Natural killer cell (primary cell): Measurements from ENCODE around the gene OSBPL6. TPM values are rescaled to one million over a fixed set of nuclear protein-coding genes. Genes with fewer than 3 reads are reported as not detected.

Experiments used
- ATAC-seq, 3 donors: fragments of 150-1000 bp in 2 of 3; fragments of 200-7000 bp in 1 of 3; cut with Tn5 transposase; 1 replicate in 1 of 3; 2 replicates in 2 of 3; pipeline ENCODE4 v1.10.0; 2021; ENCODE audit warnings: mild to moderate bottlenecking in 2 of 3, moderate library complexity in 2 of 3
- DNase-seq, 2 donors: peaks; one replicate each; pipeline versions ENCODE4 v3.0.0 to v3.0.0-alpha.2; 2013 to 2021; ENCODE audit warnings: mixed read lengths in 1 of 2
- H3K27ac ChIP-seq: one replicate; pipeline ENCODE4 v1.5.1; 2013; ENCODE audit warnings: mild to moderate bottlenecking, low read length
- H3K27me3 ChIP-seq: one replicate; pipeline ENCODE4 v1.6.1; 2013; ENCODE audit warnings: low read length; ENCODE audit not compliant: control insufficient read depth, insufficient read depth
- H3K36me3 ChIP-seq: one replicate; pipeline ENCODE4 v1.6.1; 2013; ENCODE audit warnings: low read length; ENCODE audit not compliant: control insufficient read depth, insufficient read depth
- H3K4me1 ChIP-seq: one replicate; pipeline ENCODE4 v1.6.1; 2013; ENCODE audit warnings: low read length; ENCODE audit not compliant: control insufficient read depth, insufficient read depth
- H3K4me3 ChIP-seq: one replicate; pipeline ENCODE4 v1.5.1; 2013; ENCODE audit warnings: low read length
- H3K9me3 ChIP-seq: one replicate; pipeline ENCODE4 v1.6.1; 2013; ENCODE audit warnings: low read length; ENCODE audit not compliant: control insufficient read depth, insufficient read depth
- H3K27ac Mint-ChIP-seq, 2 donors: one replicate each; pipeline ENCODE4 v1.8.0; 2022; ENCODE audit warnings: mild to moderate bottlenecking in 2 of 2, mixed read lengths in 2 of 2, moderate library complexity in 1 of 2
- H3K27me3 Mint-ChIP-seq, 2 donors: one replicate each; pipeline ENCODE4 v1.8.0; 2022; ENCODE audit warnings: low read depth in 2 of 2, mixed read lengths in 2 of 2
- H3K36me3 Mint-ChIP-seq: one replicate; pipeline ENCODE4 v1.8.0; 2022; ENCODE audit warnings: mixed read lengths
- H3K4me1 Mint-ChIP-seq, 2 donors: one replicate each; pipeline ENCODE4 v1.8.0; 2022; ENCODE audit warnings: mixed read lengths in 2 of 2
- H3K4me3 Mint-ChIP-seq: one replicate; pipeline ENCODE4 v1.8.0; 2022; ENCODE audit warnings: mild to moderate bottlenecking, moderate library complexity, mixed read lengths
- H3K9me3 Mint-ChIP-seq, 2 donors: one replicate each; pipeline ENCODE4 v1.8.0; 2022; ENCODE audit warnings: mixed read lengths in 2 of 2
- CTCF ChIP-seq: fragments of 200-600 bp; IDR thresholded peaks from one replicate; pipeline ENCODE4 v1.8.0; 2022; ENCODE audit warnings: antibody characterized with exemption
- WGBS: methylation state at CpG from one replicate; pipeline ENCODE4 v1.1.7; 2013; ENCODE audit warnings: missing lambda C conversion rate; ENCODE audit not compliant: insufficient coverage; 5-methylcytosine and 5-hydroxymethylcytosine counted together
- intact Hi-C: fragments of 100-400 bp; cut with micrococcal nuclease; formaldehyde crosslinking; loops from one replicate; pipeline ENCODE4 v1.14.2; 2022
- total RNA-seq, 4 donors: library from RNA; stranded (reverse); fragments of 120-200 nt in 1 of 4; gene quantifications; one replicate each; pipeline versions ENCODE4 v1.2.3 to v1.2.4, GENCODE V29; 2013 to 2022

OSBPL6 gene
- total RNA-seq, 3 donors from 2014 or later (not counting 1 experiment from before 2014, with no cell fraction given) = not detected

- H3K27me3 ChIP-seq = no peaks in the 10 kb centered on the region
- no peaks in the 10 kb centered on the region for H3K4me1 ChIP-seq
- H3K36me3 ChIP-seq = no peaks in the 10 kb centered on the region
- no peak for TF ChIP-seq CTCF
- Mint-ChIP-seq H3K9me3 (no peaks in the 10 kb centered on the region), H3K27me3 (peaks cover 0 to 9% of the 10 kb centered on the region in 2 donors), H3K4me1 (no peaks in the 10 kb centered on the region), H3K27ac (no peak overlapping the region), H3K36me3 (no peaks in the 10 kb centered on the region), H3K4me3 (no peak overlapping the region)
- no peak overlapping the region for H3K27ac ChIP-seq
- no peaks in the 10 kb centered on the region for H3K9me3 ChIP-seq
- intact Hi-C loops = no loop called here
- H3K4me3 ChIP-seq = no peak overlapping the region
- DNase-seq (no peak), ATAC-seq (no peak)
- WGBS = 91% methylated on average over 2 of the region's 2 CpGs
These were observed 170.8 kb downstream of the OSBPL6 start for GRCh38 chr2:178365116-178365515.

GRCh38 chr2:178366412-178366811, 172.1 kb downstream of the OSBPL6 start:
- no CpG with 5 or more reads among the region's 4 CpGs for WGBS
- H3K4me1 Mint-ChIP-seq = no peaks in the 10 kb centered on the region
- no peak overlapping the region for H3K27ac ChIP-seq
- ATAC-seq (no peak), DNase-seq (no peak)
- H3K4me3 Mint-ChIP-seq = no peak overlapping the region
- intact Hi-C loops = no loop called here
- no peaks in the 10 kb centered on the region for H3K4me1 ChIP-seq
- no peaks in the 10 kb centered on the region for H3K27me3 ChIP-seq
- H3K27me3 Mint-ChIP-seq = peaks cover 0 to 9% of the 10 kb centered on the region in 2 donors
- no peak overlapping the region for H3K27ac Mint-ChIP-seq
- TF ChIP-seq CTCF = no peak
- H3K36me3 Mint-ChIP-seq = no peaks in the 10 kb centered on the region
- no peaks in the 10 kb centered on the region for H3K9me3 ChIP-seq
- no peak overlapping the region for H3K4me3 ChIP-seq
- H3K9me3 Mint-ChIP-seq = no peaks in the 10 kb centered on the region
- H3K36me3 ChIP-seq = no peaks in the 10 kb centered on the region

GRCh38 chr2:178367344-178367743, 173.0 kb downstream of the OSBPL6 start:
- DNase-seq = no peak
- Mint-ChIP-seq H3K36me3 (no peaks in the 10 kb centered on the region), H3K4me3 (no peak overlapping the region), H3K9me3 (no peaks in the 10 kb centered on the region), H3K27ac (no peak overlapping the region), H3K27me3 (peaks cover 0 to 9% of the 10 kb centered on the region in 2 donors), H3K4me1 (no peaks in the 10 kb centered on the region)
- no peak for TF ChIP-seq CTCF
- WGBS = 89% methylated on average over 1 of the region's 1 CpG
- no peak for ATAC-seq
- no peaks in the 10 kb centered on the region for H3K4me1 ChIP-seq
- no peak overlapping the region for H3K27ac ChIP-seq
- intact Hi-C loops = no loop called here
- no peaks in the 10 kb centered on the region for H3K36me3 ChIP-seq
- H3K27me3 ChIP-seq = peaks cover under 1% of the 10 kb centered on the region
- no peak overlapping the region for H3K4me3 ChIP-seq
- H3K9me3 ChIP-seq = no peaks in the 10 kb centered on the region

GRCh38 chr2:178374865-178375264, 180.6 kb downstream of the OSBPL6 start:
- Histone ChIP-seq H3K36me3 (no peaks in the 10 kb centered on the region), H3K4me3 (no peak overlapping the region), H3K27me3 (peaks cover 5% of the 10 kb centered on the region), H3K4me1 (no peaks in the 10 kb centered on the region), H3K27ac (no peak overlapping the region), H3K9me3 (no peaks in the 10 kb centered on the region)
- H3K4me3 Mint-ChIP-seq = no peak overlapping the region
- intact Hi-C loops = no loop called here
- no peak for TF ChIP-seq CTCF
- H3K27me3 Mint-ChIP-seq = peaks cover 12 to 15% of the 10 kb centered on the region in 2 donors
- H3K9me3 Mint-ChIP-seq = no peaks in the 10 kb centered on the region
- ATAC-seq (no peak), DNase-seq (no peak)
- H3K27ac Mint-ChIP-seq = no peak overlapping the region
- no peaks in the 10 kb centered on the region for H3K4me1 Mint-ChIP-seq
- WGBS = 67% methylated on average over 1 of the region's 1 CpG
- no peaks in the 10 kb centered on the region for H3K36me3 Mint-ChIP-seq
